Measurements from ENCODE around the gene CSNK1G1. TPM values are rescaled to one million over a fixed set of nuclear protein-coding genes. Genes with fewer than 3 reads are reported as not detected.

The CSNK1G1 gene
- total and polyA plus RNA-seq, 2 donors (not counting 1 experiment from before 2014, with no cell fraction given): 18.2 to 27.1 TPM

GRCh38 chr15:64162869-64163658, 192.9 kb downstream of the CSNK1G1 start, which contains the start of gene PPIB:
Gene PPIB (minus strand): TSS chr15:64163022. CDS start chr15:64162986, 36 bp downstream.
- DNase-seq (ENCODE audit: low read depth in 2 of 2): peak; percentile 97 to 98
- Histone ChIP-seq H3K9ac (ENCODE audit: insufficient read depth, low read length) (peak within 1 kb of the TSS; percentile 96), H3K79me2 (ENCODE audit: control insufficient read depth, insufficient read depth, low read length) (peaks cover 36% of the 10 kb centered on the region), H3K36me3 (ENCODE audit: control insufficient read depth, insufficient read depth, low read length) (peaks cover 20% of the 10 kb centered on the region), H3K4me3 (replicated peaks in 1 of 4; ENCODE audit: control extremely low read depth in 1 of 4, insufficient read depth in 1 of 4, low read depth in 3 of 4, low read length in 4 of 4) (peak within 1 kb of the TSS; percentile 74 to 93 (median 77)), H3K27me3 (ENCODE audit: control insufficient read depth, insufficient read depth, low read length) (no peaks in the 10 kb centered on the region), H3K4me1 (ENCODE audit: control insufficient read depth, extremely low read depth, insufficient read depth, low read length) (peaks cover 3% of the 10 kb centered on the region), H3K9me3 (ENCODE audit: control insufficient read depth, insufficient read depth, low read depth, low read length) (no peaks in the 10 kb centered on the region), H3K4me2 (ENCODE audit: extremely low read depth, insufficient read depth, low read length) (peak within 1 kb of the TSS; percentile 81), H2AFZ (ENCODE audit: low read length) (peak within 1 kb of the TSS; percentile 97), H4K20me1 (ENCODE audit: control insufficient read depth, extremely low read depth, insufficient read depth, low read length) (no peaks in the 10 kb centered on the region), H3K27ac (ENCODE audit: insufficient read depth, low read length) (peak within 1 kb of the TSS; percentile 89)
- no peak for TF ChIP-seq EZH2 (IDR thresholded peaks at IDR 0.05; ENCODE audit: low read length, missing control alignments)
- TF ChIP-seq, protein P1, sequence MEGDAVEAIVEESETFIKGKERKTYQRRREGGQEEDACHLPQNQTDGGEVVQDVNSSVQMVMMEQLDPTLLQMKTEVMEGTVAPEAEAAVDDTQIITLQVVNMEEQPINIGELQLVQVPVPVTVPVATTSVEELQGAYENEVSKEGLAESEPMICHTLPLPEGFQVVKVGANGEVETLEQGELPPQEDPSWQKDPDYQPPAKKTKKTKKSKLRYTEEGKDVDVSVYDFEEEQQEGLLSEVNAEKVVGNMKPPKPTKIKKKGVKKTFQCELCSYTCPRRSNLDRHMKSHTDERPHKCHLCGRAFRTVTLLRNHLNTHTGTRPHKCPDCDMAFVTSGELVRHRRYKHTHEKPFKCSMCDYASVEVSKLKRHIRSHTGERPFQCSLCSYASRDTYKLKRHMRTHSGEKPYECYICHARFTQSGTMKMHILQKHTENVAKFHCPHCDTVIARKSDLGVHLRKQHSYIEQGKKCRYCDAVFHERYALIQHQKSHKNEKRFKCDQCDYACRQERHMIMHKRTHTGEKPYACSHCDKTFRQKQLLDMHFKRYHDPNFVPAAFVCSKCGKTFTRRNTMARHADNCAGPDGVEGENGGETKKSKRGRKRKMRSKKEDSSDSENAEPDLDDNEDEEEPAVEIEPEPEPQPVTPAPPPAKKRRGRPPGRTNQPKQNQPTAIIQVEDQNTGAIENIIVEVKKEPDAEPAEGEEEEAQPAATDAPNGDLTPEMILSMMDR (conservative IDR thresholded peaks at IDR 0.05 in 1 of 2, IDR thresholded peaks at IDR 0.05 in 1 of 2; ENCODE audit: low read depth in 1 of 2, low read length in 2 of 2): peak; percentile 34 to 46

- Histone ChIP-seq H3K9me3 (ENCODE audit: control insufficient read depth, insufficient read depth, low read depth, low read length) (no peaks in the 10 kb centered on the region), H3K4me2 (ENCODE audit: extremely low read depth, insufficient read depth, low read length) (peak overlapping the region; percentile 80), H3K79me2 (ENCODE audit: control insufficient read depth, insufficient read depth, low read length) (peaks cover 36% of the 10 kb centered on the region), H4K20me1 (ENCODE audit: control insufficient read depth, extremely low read depth, insufficient read depth, low read length) (no peaks in the 10 kb centered on the region), H3K9ac (ENCODE audit: insufficient read depth, low read length) (peak overlapping the region; percentile 96), H3K36me3 (ENCODE audit: control insufficient read depth, insufficient read depth, low read length) (peaks cover 23% of the 10 kb centered on the region), H3K4me1 (ENCODE audit: control insufficient read depth, extremely low read depth, insufficient read depth, low read length) (peaks cover 3% of the 10 kb centered on the region), H2AFZ (ENCODE audit: low read length) (no peak overlapping the region), H3K27ac (ENCODE audit: insufficient read depth, low read length) (peak overlapping the region; percentile 89), H3K27me3 (ENCODE audit: control insufficient read depth, insufficient read depth, low read length) (no peaks in the 10 kb centered on the region), H3K4me3 (replicated peaks in 1 of 4; ENCODE audit: control extremely low read depth in 1 of 4, insufficient read depth in 1 of 4, low read depth in 3 of 4, low read length in 4 of 4) (peak overlapping the region; percentile 74 to 93 (median 77))
- no peak for TF ChIP-seq EZH2 (IDR thresholded peaks at IDR 0.05; ENCODE audit: low read length, missing control alignments)
- TF ChIP-seq, protein P1 (conservative IDR thresholded peaks at IDR 0.05 in 1 of 2, IDR thresholded peaks at IDR 0.05 in 1 of 2; ENCODE audit: low read depth in 1 of 2, low read length in 2 of 2): no peak
- no peak for DNase-seq (ENCODE audit: low read depth in 2 of 2)
Measured at GRCh38 chr15:64162478-64162868, 193.5 kb downstream of the CSNK1G1 start.

DNA sequence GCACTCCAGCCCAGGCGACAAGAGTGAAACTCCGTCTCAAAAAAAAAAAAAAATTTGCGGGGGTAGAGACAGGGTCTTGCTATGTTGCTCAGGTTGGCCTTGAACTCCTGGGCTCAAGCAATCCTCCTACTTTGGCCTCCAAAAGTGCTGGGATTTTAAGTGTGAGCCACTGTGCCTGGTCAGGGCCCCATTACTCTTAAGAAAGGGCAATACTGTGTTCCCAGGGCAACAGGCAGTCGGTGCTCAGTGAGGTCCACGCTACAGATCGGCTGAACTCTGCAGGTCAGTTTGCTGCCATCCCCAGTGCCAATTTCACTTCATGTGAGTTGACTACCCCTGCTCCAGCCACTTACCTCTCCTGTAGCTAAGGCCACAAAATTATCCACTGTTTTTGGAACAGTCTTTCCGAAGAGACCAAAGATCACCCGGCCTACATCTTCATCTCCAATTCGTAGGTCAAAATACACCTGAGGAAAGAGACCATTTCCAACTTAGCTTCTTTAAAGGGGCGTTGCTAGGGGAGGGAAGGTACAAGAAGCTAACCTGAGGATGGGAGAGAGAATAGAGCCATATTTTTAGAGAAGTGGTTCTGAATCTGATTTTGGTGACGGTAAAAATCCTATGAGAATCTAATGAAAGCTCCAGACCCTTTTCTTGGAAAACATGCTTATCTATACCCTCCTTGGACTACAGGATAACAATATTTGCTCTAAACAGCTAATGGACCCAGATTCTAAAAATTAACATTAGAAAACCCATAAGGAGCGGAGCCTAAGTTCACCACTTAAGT, 194.1 kb downstream of the CSNK1G1 start:
- Histone ChIP-seq H2AFZ (ENCODE audit: low read length) (no peak overlapping the region), H3K27ac (ENCODE audit: insufficient read depth, low read length) (peak overlapping the region; percentile 89), H3K9ac (ENCODE audit: insufficient read depth, low read length) (peak overlapping the region; percentile 96), H4K20me1 (ENCODE audit: control insufficient read depth, extremely low read depth, insufficient read depth, low read length) (no peaks in the 10 kb centered on the region), H3K79me2 (ENCODE audit: control insufficient read depth, insufficient read depth, low read length) (peaks cover 36% of the 10 kb centered on the region), H3K9me3 (ENCODE audit: control insufficient read depth, insufficient read depth, low read depth, low read length) (no peaks in the 10 kb centered on the region), H3K4me1 (ENCODE audit: control insufficient read depth, extremely low read depth, insufficient read depth, low read length) (peaks cover 3% of the 10 kb centered on the region), H3K4me3 (replicated peaks in 1 of 4; ENCODE audit: control extremely low read depth in 1 of 4, insufficient read depth in 1 of 4, low read depth in 3 of 4, low read length in 4 of 4) (peak overlapping the region; percentile 74 to 93 (median 77)), H3K27me3 (ENCODE audit: control insufficient read depth, insufficient read depth, low read length) (no peaks in the 10 kb centered on the region), H3K4me2 (ENCODE audit: extremely low read depth, insufficient read depth, low read length) (peak overlapping the region; percentile 80), H3K36me3 (ENCODE audit: control insufficient read depth, insufficient read depth, low read length) (peaks cover 27% of the 10 kb centered on the region)
- DNase-seq (ENCODE audit: low read depth in 2 of 2): no peak
- TF ChIP-seq EZH2 (IDR thresholded peaks at IDR 0.05; ENCODE audit: low read length, missing control alignments): no peak
- TF ChIP-seq, protein P1 (conservative IDR thresholded peaks at IDR 0.05 in 1 of 2, IDR thresholded peaks at IDR 0.05 in 1 of 2; ENCODE audit: low read depth in 1 of 2, low read length in 2 of 2): no peak
